Skeletal muscle satellite cell (primary cell): ENCODE measurements around the gene PRSS56.

Experiments
- H3K27me3 ChIP-seq: 2 replicates; pipeline ENCODE4 v1.7.0; 2013; ENCODE audit warnings: low read length; ENCODE audit not compliant: control insufficient read depth, insufficient read depth
- H3K36me3 ChIP-seq: 2 replicates; pipeline ENCODE4 v1.7.0; 2013; ENCODE audit warnings: mild to moderate bottlenecking, control low read depth, low read length; ENCODE audit not compliant: insufficient read depth
- H3K4me1 ChIP-seq: 2 replicates; pipeline ENCODE4 v1.7.0; 2013; ENCODE audit warnings: low read length; ENCODE audit not compliant: control insufficient read depth, insufficient read depth
- H3K4me2 ChIP-seq: 2 replicates; pipeline ENCODE4 v1.7.0; 2013; ENCODE audit warnings: mild to moderate bottlenecking, low read length
- H3K4me3 ChIP-seq: 2 replicates; pipeline ENCODE4 v1.7.0; 2013; ENCODE audit warnings: low read length
- H3K9ac ChIP-seq: 2 replicates; pipeline ENCODE4 v1.7.0; 2013; ENCODE audit warnings: mild to moderate bottlenecking, low read depth, low read length, moderate library complexity
- H3K9me3 ChIP-seq: replicated peaks from 2 replicates; pipeline ENCODE4 v1.7.0; 2013; ENCODE audit warnings: mild to moderate bottlenecking, control low read depth, low read length

The PRSS56 gene

DNA sequence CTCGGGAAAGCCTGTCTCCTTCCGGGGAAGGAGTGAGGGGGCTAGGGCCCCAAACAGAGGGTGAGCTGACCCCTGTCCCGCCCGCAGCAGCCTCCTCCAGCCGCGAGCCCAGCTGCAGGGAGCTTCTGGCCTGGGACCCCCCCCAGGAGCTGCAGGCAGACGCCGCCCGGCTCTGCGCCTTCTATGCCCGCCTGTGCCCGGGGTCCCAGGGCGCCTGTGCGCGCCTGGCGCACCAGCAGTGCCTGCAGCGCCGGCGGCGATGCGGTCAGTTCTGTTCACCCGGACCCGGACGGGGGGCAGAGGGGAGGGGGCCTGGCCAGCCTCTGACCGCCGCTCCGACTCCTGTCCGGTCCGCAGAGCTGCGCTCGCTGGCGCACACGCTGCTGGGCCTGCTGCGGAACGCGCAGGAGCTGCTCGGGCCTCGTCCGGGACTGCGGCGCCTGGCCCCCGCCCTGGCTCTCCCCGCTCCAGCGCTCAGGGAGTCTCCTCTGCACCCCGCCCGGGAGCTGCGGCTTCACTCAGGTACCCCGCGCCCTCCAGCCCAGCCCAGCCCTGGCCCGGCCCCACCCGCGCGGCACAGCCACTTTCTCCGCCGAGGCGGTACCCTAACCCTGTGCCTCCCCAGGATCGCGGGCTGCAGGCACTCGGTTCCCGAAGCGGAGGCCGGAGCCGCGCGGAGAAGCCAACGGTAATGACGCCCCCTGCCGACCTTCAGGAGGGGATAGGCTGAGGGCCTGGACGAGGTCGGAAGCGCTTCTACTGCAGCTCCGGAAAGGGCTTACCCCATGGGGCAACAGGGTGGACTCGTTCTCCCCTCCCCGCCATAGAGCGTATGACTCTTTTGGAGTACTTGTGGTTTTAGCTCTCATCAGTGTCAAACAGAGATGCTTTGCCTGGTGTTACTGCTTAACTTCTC, 3.8 kb downstream of the PRSS56 start:
- Histone ChIP-seq H3K27me3 (peaks cover 37% of the 10 kb centered on the region), H3K9ac (no peak overlapping the region), H3K4me2 (peak overlapping the region; percentile 89), H3K4me3 (peak overlapping the region; percentile 63), H3K4me1 (peaks cover 19% of the 10 kb centered on the region), H3K9me3 (no peaks in the 10 kb centered on the region), H3K36me3 (no peaks in the 10 kb centered on the region)

GRCh38 chr2:232524771-232525170, 4.6 kb downstream of the PRSS56 start:
- Histone ChIP-seq H3K4me1 (peaks cover 25% of the 10 kb centered on the region), H3K9me3 (no peaks in the 10 kb centered on the region), H3K4me3 (no peak overlapping the region), H3K9ac (no peak overlapping the region), H3K27me3 (peaks cover 30% of the 10 kb centered on the region), H3K36me3 (no peaks in the 10 kb centered on the region), H3K4me2 (peak overlapping the region; percentile 89)

GRCh38 chr2:232525199-232525598, 5.0 kb downstream of the PRSS56 start:
- Histone ChIP-seq H3K27me3 (peaks cover 30% of the 10 kb centered on the region), H3K4me1 (peaks cover 25% of the 10 kb centered on the region), H3K9me3 (no peaks in the 10 kb centered on the region), H3K36me3 (no peaks in the 10 kb centered on the region), H3K9ac (no peak overlapping the region), H3K4me3 (no peak overlapping the region), H3K4me2 (no peak overlapping the region)

GRCh38 chr2:232525791-232526371, 5.7 kb downstream of the PRSS56 start, which contains the start of gene CHRND:
TSS of gene CHRND (plus strand) at chr2:232526160. CDS start at chr2:232526216, 56 bp downstream.
- no peaks in the 10 kb centered on the region for H3K9me3 ChIP-seq
- peaks cover 26% of the 10 kb centered on the region for H3K27me3 ChIP-seq
- no peak within 1 kb of the TSS for H3K9ac ChIP-seq
- H3K4me2 ChIP-seq = no peak within 1 kb of the TSS
- H3K36me3 ChIP-seq = no peaks in the 10 kb centered on the region
- peaks cover 25% of the 10 kb centered on the region for H3K4me1 ChIP-seq
- no peak within 1 kb of the TSS for H3K4me3 ChIP-seq

DNA sequence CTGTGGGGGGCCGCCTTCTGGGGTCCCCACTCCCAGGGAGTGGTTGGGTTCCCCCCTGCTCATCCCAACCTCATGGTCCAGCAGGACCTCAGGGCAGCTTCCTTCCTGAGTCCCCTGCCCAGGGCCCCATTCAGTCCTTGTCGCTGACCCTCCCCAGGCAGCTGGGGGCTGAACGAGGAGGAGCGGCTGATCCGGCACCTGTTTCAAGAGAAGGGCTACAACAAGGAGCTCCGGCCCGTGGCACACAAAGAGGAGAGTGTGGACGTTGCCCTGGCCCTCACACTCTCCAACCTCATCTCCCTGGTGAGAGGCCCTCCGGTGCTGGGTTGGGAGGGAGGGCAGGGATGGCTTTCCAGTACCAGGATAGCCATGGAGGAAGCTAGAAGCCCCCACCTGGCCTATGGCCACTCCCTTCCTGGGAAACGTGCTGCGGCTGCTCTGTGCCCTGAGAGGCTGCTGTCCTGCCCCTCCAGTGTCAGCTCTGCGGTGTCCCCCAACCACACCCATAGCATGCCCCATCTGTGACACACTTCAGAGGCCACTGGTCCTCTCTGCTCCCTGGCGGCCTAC, 6.3 kb downstream of the PRSS56 start:
- Histone ChIP-seq H3K4me3 (no peak overlapping the region), H3K27me3 (peaks cover 21% of the 10 kb centered on the region), H3K9me3 (no peaks in the 10 kb centered on the region), H3K4me1 (peaks cover 25% of the 10 kb centered on the region), H3K9ac (no peak overlapping the region), H3K4me2 (no peak overlapping the region), H3K36me3 (no peaks in the 10 kb centered on the region)

- H3K4me3 ChIP-seq = no peak overlapping the region
- no peaks in the 10 kb centered on the region for H3K36me3 ChIP-seq
- H3K4me2 ChIP-seq = no peak overlapping the region
- peaks cover 25% of the 10 kb centered on the region for H3K4me1 ChIP-seq
- H3K9me3 ChIP-seq = no peaks in the 10 kb centered on the region
- peaks cover 13% of the 10 kb centered on the region for H3K27me3 ChIP-seq
- H3K9ac ChIP-seq = no peak overlapping the region
Observed at GRCh38 chr2:232527905-232528470, 7.8 kb downstream of the PRSS56 start.

- H3K4me1 ChIP-seq = peaks cover 19% of the 10 kb centered on the region
- H3K36me3 ChIP-seq = no peaks in the 10 kb centered on the region
- peaks cover 6% of the 10 kb centered on the region for H3K27me3 ChIP-seq
- H3K9ac ChIP-seq = no peak overlapping the region
- no peak overlapping the region for H3K4me3 ChIP-seq
- H3K9me3 ChIP-seq = no peaks in the 10 kb centered on the region
- H3K4me2 ChIP-seq = no peak overlapping the region
Observed at GRCh38 chr2:232528746-232529460, 8.7 kb downstream of the PRSS56 start.

DNA sequence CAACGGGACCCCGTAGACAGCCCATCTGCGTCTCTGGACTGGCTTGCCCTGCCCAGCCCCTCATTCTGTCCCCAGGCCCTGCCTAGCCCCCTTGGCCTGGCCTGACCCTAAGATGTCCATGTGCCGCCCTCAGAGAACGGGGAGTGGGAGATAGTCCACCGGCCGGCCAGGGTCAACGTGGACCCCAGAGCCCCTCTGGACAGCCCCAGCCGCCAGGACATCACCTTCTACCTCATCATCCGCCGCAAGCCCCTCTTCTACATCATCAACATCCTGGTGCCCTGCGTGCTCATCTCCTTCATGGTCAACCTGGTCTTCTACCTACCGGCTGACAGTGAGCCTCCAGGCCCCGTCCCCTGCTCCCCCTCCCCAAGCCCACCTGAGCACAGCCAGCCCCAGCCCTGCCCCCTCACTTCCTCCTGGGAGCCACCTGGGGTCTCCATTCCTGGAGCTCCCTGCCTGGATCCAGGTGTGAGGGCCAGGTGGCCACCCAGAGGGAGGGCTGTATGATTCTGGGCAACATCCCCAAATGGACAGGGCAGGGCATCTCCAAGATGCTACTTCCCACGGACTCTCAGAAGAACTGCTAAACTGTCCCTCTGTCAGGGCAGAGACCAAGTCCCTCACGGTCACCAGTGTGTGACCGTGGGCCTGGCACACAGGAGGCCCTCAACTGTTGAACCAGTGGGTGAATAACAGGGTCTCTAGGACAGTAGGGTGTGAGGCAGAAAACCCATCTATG, 9.8 kb downstream of the PRSS56 start:
- Histone ChIP-seq H3K9ac (no peak overlapping the region), H3K36me3 (no peaks in the 10 kb centered on the region), H3K27me3 (no peaks in the 10 kb centered on the region), H3K9me3 (no peaks in the 10 kb centered on the region), H3K4me3 (no peak overlapping the region), H3K4me2 (no peak overlapping the region), H3K4me1 (peaks cover 15% of the 10 kb centered on the region)

- Histone ChIP-seq H3K36me3 (no peaks in the 10 kb centered on the region), H3K4me1 (peaks cover 10% of the 10 kb centered on the region), H3K9me3 (no peaks in the 10 kb centered on the region), H3K9ac (no peak overlapping the region), H3K4me3 (no peak overlapping the region), H3K27me3 (no peaks in the 10 kb centered on the region), H3K4me2 (no peak overlapping the region)
Observed at GRCh38 chr2:232530626-232531260, 10.6 kb downstream of the PRSS56 start.

GRCh38 chr2:232532419-232532818, 12.2 kb downstream of the PRSS56 start:
- no peak overlapping the region for H3K4me3 ChIP-seq
- no peaks in the 10 kb centered on the region for H3K27me3 ChIP-seq
- H3K9ac ChIP-seq = no peak overlapping the region

More at GRCh38 chr2:232532419-232532818, 12.2 kb downstream of the PRSS56 start:
- Histone ChIP-seq H3K4me2 (no peak overlapping the region), H3K9me3 (peaks cover 5% of the 10 kb centered on the region), H3K4me1 (peaks cover 10% of the 10 kb centered on the region), H3K36me3 (no peaks in the 10 kb centered on the region)
